Cardiac muscle cell (in vitro differentiated cells and primary cell): ENCODE measurements around the gene KRTDAP. TPM values are rescaled to one million over a fixed set of nuclear protein-coding genes. Genes with fewer than 3 reads are reported as not detected.

Experiments used
- DNase-seq, 2 donors: peaks; one replicate each; pipeline versions ENCODE4 v3.0.0 to v3.0.0-alpha.2; 2010 to 2017; ENCODE audit warnings: low read depth in 1 of 2, low spot score in 1 of 2
- H3K27ac ChIP-seq: fragments of 200-600 bp; sonication (generic); 2 replicates; pipeline ENCODE4 v1.5.1; 2016
- H3K27me3 ChIP-seq: fragments of 200-600 bp; sonication (generic); 2 replicates; pipeline ENCODE4 v1.6.0; 2016; ENCODE audit warnings: control low read depth
- H3K36me3 ChIP-seq: fragments of 200-600 bp; sonication (generic); 2 replicates; pipeline ENCODE4 v1.5.1; 2016; ENCODE audit warnings: control low read depth
- H3K4me1 ChIP-seq: fragments of 200-600 bp; sonication (generic); 2 replicates; pipeline ENCODE4 v1.8.1; 2017; ENCODE audit warnings: low read depth, mild to moderate bottlenecking, mixed run types
- H3K4me3 ChIP-seq: fragments of 200-600 bp; sonication (generic); 2 replicates; pipeline ENCODE4 v1.5.1; 2016; ENCODE audit warnings: mild to moderate bottlenecking
- H3K9me3 ChIP-seq: fragments of 200-600 bp; sonication (generic); 2 replicates; pipeline ENCODE4 v1.5.1; 2017; ENCODE audit warnings: low read depth, mild to moderate bottlenecking, control low read depth
- CTCF ChIP-seq: IDR thresholded peaks from 2 replicates; pipeline ENCODE4 v1.5.1; 2012; ENCODE audit warnings: low read depth, mild to moderate bottlenecking, low read length
- polyA plus RNA-seq: library from polyadenylated mRNA; unstranded; fragments of >200 nt; fragmentation: Nextera tagmentation; extraction: Ambion mirVana; gene quantifications from 2 replicates; pipeline ENCODE4 v1.2.1, GENCODE V29; 2016
- total RNA-seq: library from RNA; depleted of rRNA; stranded (reverse); fragments of >200 nt; gene quantifications from 2 replicates; pipeline ENCODE4 v1.2.3, GENCODE V29; 2016

KRTDAP gene
- total and polyA plus RNA-seq, 2 experiments from 2014 or later: 2.2 TPM; not detected in 1

DNA sequence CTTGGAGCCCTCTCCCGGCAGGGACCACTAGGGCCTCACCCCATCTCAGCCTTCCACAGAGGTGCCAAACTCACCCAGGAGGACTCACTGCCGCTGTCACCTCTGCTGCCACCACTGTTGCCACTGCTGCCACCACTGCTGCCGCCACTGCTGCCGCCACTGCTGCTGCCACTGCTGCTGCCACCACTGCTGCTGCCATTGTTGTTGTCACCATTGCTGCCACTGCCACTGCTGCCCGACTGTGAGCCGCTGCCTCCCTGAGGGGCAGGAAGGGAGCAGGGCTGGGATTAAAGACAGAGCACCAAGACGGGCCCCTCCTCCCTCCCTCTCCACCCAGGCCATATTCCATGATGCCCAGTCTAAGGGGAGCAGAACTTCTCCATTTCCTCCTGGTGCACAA, 21.1 kb upstream of the KRTDAP start:
- Histone ChIP-seq H3K9me3 (no peaks in the 10 kb centered on the region), H3K36me3 (no peaks in the 10 kb centered on the region), H3K4me3 (no peak overlapping the region), H3K27me3 (peaks cover 5% of the 10 kb centered on the region), H3K4me1 (peaks cover 14% of the 10 kb centered on the region), H3K27ac (no peak overlapping the region)
- TF ChIP-seq CTCF: no peak
- DNase-seq: no peak

DNA sequence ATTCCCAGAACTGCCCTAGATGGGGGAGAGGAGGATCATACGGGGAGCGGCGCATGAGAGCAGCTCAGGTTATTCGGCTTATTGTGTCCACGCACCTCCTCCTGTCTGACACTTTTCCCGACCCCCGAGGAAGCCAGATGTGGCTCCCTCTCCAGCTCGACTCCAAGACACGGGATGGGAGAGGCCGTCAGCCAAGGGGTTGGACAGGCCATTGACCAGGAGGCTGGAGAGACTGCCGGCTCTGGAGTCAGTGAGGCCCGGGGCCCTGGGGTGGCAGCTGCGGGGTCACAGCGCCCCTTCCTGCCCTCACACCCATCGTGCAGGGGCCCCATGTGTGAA, 20.3 kb upstream of the KRTDAP start:
- no peak for DNase-seq
- no peak overlapping the region for H3K27ac ChIP-seq
- peaks cover 5% of the 10 kb centered on the region for H3K27me3 ChIP-seq
- H3K36me3 ChIP-seq: no peaks in the 10 kb centered on the region
- no peak for TF ChIP-seq CTCF
- peaks cover 14% of the 10 kb centered on the region for H3K4me1 ChIP-seq
- H3K9me3 ChIP-seq: no peaks in the 10 kb centered on the region
- H3K4me3 ChIP-seq: no peak overlapping the region

GRCh38 chr19:35509861-35510625, 19.8 kb upstream of the KRTDAP start:
- TF ChIP-seq CTCF: peak; percentile 95
- H3K27me3 ChIP-seq: peaks cover 5% of the 10 kb centered on the region
- peak overlapping the region; percentile 82 for H3K27ac ChIP-seq

GRCh38 chr19:35509018-35509652, 18.9 kb upstream of the KRTDAP start:
- Histone ChIP-seq H3K9me3 (no peaks in the 10 kb centered on the region), H3K27ac (peak overlapping the region; percentile 82), H3K27me3 (peaks cover 5% of the 10 kb centered on the region), H3K4me1 (peaks cover 10% of the 10 kb centered on the region), H3K36me3 (no peaks in the 10 kb centered on the region), H3K4me3 (peak overlapping the region; percentile 49)
- no peak for TF ChIP-seq CTCF
- DNase-seq: peak in 1 of 2 donors; percentile 63

More at GRCh38 chr19:35509861-35510625, 19.8 kb upstream of the KRTDAP start:
- DNase-seq: peak; percentile 61 to 93
- peak overlapping the region; percentile 49 for H3K4me3 ChIP-seq
- H3K36me3 ChIP-seq: no peaks in the 10 kb centered on the region
- H3K4me1 ChIP-seq: peaks cover 14% of the 10 kb centered on the region
- H3K9me3 ChIP-seq: no peaks in the 10 kb centered on the region

DNA sequence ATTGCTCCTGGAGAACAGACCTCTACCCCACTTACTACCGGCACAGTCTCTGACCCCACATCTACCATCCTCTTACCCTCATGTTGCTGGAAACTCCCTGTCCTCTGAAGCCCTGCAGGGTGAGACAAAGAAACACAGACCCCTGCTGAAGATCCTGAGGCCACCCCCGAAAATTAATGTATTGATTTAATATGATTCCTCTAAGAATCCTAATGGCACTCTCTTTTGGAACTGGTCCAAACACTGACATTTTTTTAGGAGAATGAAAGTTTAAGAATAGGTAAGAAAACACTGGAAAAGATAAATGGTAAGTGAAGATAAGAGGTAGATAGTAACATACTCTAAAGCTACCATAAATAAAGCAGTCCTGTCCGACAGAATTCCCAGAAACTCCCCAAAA, 17.9 kb upstream of the KRTDAP start:
- no peak for DNase-seq
- Histone ChIP-seq H3K27me3 (peaks cover 4% of the 10 kb centered on the region), H3K4me3 (no peak overlapping the region), H3K9me3 (no peaks in the 10 kb centered on the region), H3K27ac (no peak overlapping the region), H3K36me3 (no peaks in the 10 kb centered on the region), H3K4me1 (peaks cover 9% of the 10 kb centered on the region)
- no peak for TF ChIP-seq CTCF
